Effector CD8-positive, alpha-beta T cell (primary cell): ENCODE results near the gene THYN1.

Source experiments
- DNase-seq: peaks from one replicate; lab custom pipeline; 2025; lab: John Stamatoyannopoulos, UW

Gene THYN1

DNA sequence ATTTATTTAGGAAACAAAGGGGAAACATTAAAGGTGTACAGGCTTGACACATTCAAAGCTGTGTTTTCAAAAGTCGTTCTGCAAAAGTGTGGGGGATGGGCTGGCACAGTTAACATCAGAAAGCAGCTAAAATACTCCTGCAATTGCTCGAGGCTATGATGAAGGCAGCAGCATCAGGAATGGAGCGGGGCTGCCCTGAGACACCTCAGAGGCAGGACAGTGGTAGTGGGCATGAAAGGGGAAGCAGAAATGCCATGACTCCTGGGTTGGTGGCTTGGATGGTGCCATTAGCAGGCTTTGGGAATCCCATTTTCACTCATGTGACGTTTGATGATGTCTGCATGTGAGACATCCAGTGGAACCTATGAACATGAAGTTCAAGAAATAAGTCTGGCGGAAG lies 30.0 kb downstream of the THYN1 start:
- no peak for DNase-seq

DNA sequence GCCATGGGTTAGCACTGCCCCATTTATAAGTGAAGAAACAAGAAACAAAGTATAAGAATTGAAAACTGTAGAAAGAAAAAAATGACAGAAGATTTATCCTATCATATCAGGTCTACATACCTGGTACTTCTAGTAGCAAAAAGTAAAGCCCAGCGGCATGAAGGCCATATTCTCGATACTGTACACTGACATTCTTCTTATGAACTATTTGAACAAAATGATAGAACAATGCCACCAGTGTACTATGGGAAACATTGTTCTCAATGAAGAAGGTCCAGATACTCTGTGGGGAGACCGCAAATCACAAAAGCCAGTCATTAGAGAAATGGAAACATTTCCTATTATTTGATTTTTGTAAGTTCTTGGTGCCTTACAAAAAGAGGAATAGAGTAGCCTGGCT lies 36.3 kb downstream of the THYN1 start:
- no peak for DNase-seq

GRCh38 chr11:134215836-134216235 lies 37.3 kb downstream of the THYN1 start:
- DNase-seq: no peak

- DNase-seq: peak; percentile 48
Observed at GRCh38 chr11:134207538-134208239, 45.5 kb downstream of the THYN1 start.

GRCh38 chr11:134206185-134206584 lies 47.0 kb downstream of the THYN1 start:
- no peak for DNase-seq

DNA sequence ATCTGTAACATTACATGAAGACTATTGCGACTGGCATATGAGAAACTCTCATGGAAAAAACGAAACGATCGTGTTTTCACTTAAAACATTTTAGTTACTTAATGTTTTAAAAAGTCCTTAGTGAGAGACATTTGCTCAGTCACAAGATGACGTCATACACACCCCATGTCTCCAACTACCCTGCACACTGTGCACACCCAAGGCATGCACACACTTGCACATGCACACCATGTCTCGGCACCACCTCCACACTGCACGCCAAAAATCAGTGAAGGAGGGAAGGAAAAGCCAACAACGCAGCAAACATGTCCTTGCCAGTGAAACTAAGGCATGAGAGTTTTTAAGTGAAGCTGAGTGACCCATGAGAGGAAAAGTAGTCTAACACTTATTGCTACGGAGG lies 47.4 kb downstream of the THYN1 start:
- DNase-seq: no peak

GRCh38 chr11:134202661-134203060 lies 50.5 kb downstream of the THYN1 start:
- no peak for DNase-seq

DNA sequence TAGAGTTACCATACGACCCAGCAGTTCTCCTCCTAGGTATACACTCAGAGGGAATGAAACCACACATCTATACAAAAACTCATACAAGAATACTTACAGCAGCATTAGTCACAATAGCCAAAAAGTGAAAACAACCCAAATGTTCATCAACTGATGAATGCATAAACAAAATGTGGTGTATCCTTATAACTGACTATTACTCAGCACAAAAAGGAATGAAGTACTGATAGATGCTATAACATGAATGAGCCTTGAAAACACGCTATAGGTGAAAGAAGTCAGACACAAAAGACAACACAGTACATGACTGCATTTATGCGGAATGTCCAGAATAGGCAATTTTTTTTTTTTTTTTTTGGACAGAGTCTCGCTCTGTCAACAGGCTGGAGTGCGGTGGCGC lies 52.5 kb downstream of the THYN1 start:
- DNase-seq: no peak

GRCh38 chr11:134199531-134199930 lies 53.6 kb downstream of the THYN1 start:
- DNase-seq: no peak
